NCI-H2107 treated with DMSO at 0.1 percent for 48 hours (cell line): Measurements from ENCODE around the gene RIC1.
"Not testable (repeated sequence)": the region's sequence is repeated elsewhere in the genome, so short reads cannot be mapped to it uniquely, and the experiment has no call there.

Source experiments
- DNase-seq: peaks from one replicate; lab custom pipeline; 2025; ENCODE audit not compliant: unreplicated experiment; lab: John Stamatoyannopoulos, UW

RIC1 gene

GRCh38 chr9:5720151-5720550, 91.2 kb downstream of the RIC1 start:
- DNase-seq = no peak

- DNase-seq = no peak
Measured at GRCh38 chr9:5721279-5722087, 92.6 kb downstream of the RIC1 start.

- not testable (repeated sequence) for DNase-seq
Measured at GRCh38 chr9:5722679-5723078, 93.8 kb downstream of the RIC1 start.

DNA sequence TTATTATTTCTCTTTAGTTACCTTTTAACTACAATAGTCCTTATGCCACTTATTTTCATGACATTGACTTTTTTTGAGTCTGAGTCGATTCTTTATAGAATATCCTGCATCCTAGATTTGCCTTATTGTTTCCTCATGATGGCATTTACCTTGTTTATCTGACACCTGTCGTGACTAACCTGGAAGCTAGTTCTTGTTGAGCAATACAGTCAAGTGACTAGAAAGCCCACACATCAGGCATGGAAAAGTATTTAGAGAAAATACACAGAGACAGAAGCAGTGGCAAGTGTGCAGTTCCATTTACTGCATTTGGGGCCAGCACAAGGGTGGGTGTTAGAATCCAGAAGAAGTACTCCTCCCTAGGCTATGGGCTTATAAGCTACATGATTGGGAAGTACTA, 106.2 kb downstream of the RIC1 start:
- DNase-seq = no peak

GRCh38 chr9:5736563-5737346, 107.8 kb downstream of the RIC1 start:
- no peak for DNase-seq

- DNase-seq = no peak
Measured at GRCh38 chr9:5743109-5743508, 114.2 kb downstream of the RIC1 start.

GRCh38 chr9:5748438-5748837, 119.5 kb downstream of the RIC1 start:
- no peak for DNase-seq

GRCh38 chr9:5749306-5749705, 120.4 kb downstream of the RIC1 start:
- no peak for DNase-seq

- no peak for DNase-seq
Measured at GRCh38 chr9:5750569-5750968, 121.7 kb downstream of the RIC1 start.

DNA sequence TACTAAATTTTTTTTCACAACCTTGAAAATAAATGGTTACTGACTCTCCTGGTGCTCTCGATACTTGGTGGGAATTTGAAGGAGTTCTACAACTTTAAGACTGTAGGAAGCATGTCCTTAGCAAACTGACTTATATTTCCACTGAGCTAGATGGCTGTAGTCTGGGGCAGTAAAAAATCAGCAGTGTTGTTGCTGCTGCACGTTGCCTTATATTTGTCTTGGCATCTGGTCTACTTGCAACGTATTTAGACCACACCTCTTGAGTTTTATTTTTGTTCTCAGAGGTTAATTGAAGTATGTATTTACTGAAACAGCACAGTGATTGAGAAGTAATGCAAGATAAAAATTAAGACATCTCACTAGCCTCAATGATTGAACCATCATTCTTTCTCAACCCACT, 127.7 kb downstream of the RIC1 start:
- no peak for DNase-seq

- DNase-seq = no peak
Measured at GRCh38 chr9:5760338-5760737, 131.4 kb downstream of the RIC1 start.

DNA sequence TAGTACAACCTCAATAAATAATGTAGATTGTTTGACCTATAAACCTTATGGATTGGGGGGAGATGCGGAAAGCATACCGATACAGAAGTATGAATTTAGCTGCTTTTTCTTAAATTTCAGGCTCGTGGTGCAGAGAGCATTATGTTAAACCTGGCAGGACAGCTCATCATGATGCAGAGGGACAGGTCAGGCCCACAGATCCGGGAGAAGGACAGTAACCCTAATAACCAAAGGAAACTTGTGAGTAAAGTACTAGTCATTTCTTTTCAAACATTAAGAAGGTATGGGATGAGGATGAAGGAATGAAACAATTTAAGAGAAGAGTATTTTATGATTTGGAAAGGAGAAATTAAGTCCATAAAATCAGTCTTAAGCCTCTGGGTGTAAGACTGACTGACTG, 133.5 kb downstream of the RIC1 start:
- no peak for DNase-seq

- peak; percentile 27 for DNase-seq
Measured at GRCh38 chr9:5764130-5764868, 135.4 kb downstream of the RIC1 start.

GRCh38 chr9:5767968-5768932, 139.3 kb downstream of the RIC1 start:
- DNase-seq = no peak

GRCh38 chr9:5773324-5773999, 144.6 kb downstream of the RIC1 start:
- DNase-seq = no peak

GRCh38 chr9:5778805-5779204, 149.9 kb downstream of the RIC1 start:
- no peak for DNase-seq

- DNase-seq = not testable (repeated sequence)
Measured at GRCh38 chr9:5779705-5780218, 150.9 kb downstream of the RIC1 start.

DNA sequence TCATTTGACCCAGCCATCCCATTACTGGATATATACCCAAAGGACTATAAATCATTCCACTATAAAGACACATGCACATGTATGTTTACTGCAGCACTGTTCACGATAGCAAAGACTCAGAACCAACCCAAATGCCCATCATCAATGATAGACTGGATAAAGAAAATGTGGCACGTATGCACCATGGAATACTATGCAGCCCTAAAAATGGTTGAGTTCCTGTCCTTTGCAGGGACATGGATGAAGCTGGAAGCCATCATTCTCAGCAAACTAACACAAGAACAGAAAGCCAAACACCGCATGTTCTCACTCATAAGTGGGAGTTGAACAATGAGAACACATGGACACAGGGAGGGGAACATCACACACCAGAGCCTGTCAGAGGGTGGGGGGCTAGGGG, 154.5 kb downstream of the RIC1 start:
- DNase-seq = not testable (repeated sequence)

DNA sequence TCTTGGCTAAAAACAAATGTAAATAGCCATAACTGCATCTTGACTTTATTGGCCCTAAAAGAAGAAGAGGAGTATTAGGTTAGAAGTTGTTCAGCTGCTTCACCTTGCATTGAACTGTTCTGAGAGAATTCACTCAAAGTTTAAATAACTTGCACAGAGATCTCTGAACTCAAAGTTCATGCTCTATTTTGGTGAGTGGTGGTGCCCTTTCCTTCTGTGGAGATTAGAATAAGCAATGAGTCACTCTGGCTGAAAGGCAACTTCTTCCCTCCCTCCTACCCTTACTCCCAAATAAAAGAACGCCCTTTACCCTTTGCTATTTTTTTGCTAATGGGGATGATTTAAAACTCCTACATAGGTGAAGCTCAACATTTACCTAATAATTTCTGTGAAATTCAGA, 155.1 kb downstream of the RIC1 start:
- no peak for DNase-seq
